ENCODE data around the gene MTMR10. TPM values are rescaled to one million over a fixed set of nuclear protein-coding genes. Genes with fewer than 3 reads are reported as not detected.

Gene MTMR10
- total RNA-seq, 1 experiment from 2014 or later = 23.2 TPM

DNA sequence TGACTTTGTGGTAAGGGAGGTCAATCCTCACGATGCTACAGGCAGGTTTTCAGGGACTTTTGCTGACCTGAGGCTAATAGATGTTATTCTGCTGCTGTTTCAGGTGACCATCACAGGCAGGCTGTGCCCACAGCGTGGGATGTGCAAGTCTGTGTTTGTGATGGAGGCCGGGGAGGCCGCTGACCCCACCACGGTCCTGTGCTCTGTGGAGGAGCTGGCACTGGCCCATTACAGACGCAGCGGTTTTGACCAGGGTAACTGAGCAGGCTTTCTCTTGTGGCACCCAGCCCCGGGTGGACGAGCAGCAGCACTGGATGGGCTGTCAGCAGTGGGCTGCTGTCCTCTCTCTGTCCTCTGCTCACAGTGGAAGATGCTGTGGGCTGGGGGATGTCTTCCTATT is 65.7 kb downstream of the MTMR10 start:
- Histone ChIP-seq H3K23me2 (ENCODE audit: insufficient read length, low read depth, low read length, poor library complexity, severe bottlenecking) (no peaks in the 10 kb centered on the region), H3K4ac (ENCODE audit: low read depth, low read length) (no peak overlapping the region), H2BK120ac (ENCODE audit: low read depth, low read length, poor library complexity, severe bottlenecking) (no peak overlapping the region), H3K27me3 (ENCODE audit: insufficient read depth, low read length) (no peaks in the 10 kb centered on the region), H4K91ac (ENCODE audit: insufficient read length, low read depth, low read length) (no peak overlapping the region), H3K9me3 (ENCODE audit: control insufficient read depth, low read depth, low read length) (no peaks in the 10 kb centered on the region), H4K5ac (ENCODE audit: insufficient read length, low read depth, low read length) (no peak overlapping the region), H3K79me1 (ENCODE audit: insufficient read depth, low read depth, low read length, poor library complexity, severe bottlenecking) (no peaks in the 10 kb centered on the region), H2BK5ac (ENCODE audit: insufficient read length, low read length) (no peak overlapping the region), H3K4me1 (ENCODE audit: insufficient read depth, low read length) (peaks cover 7% of the 10 kb centered on the region; the same call in 1 of the 2 replicates), H2BK20ac (ENCODE audit: low read depth, low read length, poor library complexity, severe bottlenecking) (no peak overlapping the region), H3K27ac (ENCODE audit: insufficient read length, low read depth, low read length) (no peak overlapping the region), H3K18ac (ENCODE audit: insufficient read length, low read depth, low read length) (no peak overlapping the region), H3K9ac (ENCODE audit: extremely low read depth, insufficient read length, low read length) (no peak overlapping the region), H3K14ac (ENCODE audit: insufficient read depth, low read length) (no peak overlapping the region), H4K8ac (replicated peaks; ENCODE audit: insufficient read length, low read depth, low read length) (no peak overlapping the region), H3K56ac (ENCODE audit: insufficient read length, low read depth, low read length) (no peak overlapping the region), H2BK15ac (ENCODE audit: low read depth, low read length) (no peak overlapping the region), H2BK12ac (ENCODE audit: insufficient read length, low read depth, low read length) (no peak overlapping the region), H2AFZ (ENCODE audit: low read length) (no peak overlapping the region), H3T11ph (ENCODE audit: low read length) (no peak overlapping the region), H3K79me2 (ENCODE audit: insufficient read depth, low read length) (no peaks in the 10 kb centered on the region), H2AK5ac (ENCODE audit: insufficient read length, low read length) (no peak overlapping the region), H3K4me2 (ENCODE audit: insufficient read depth, insufficient read length, low read length) (no peak overlapping the region), H4K20me1 (ENCODE audit: control insufficient read depth, insufficient read depth, insufficient read length) (no peaks in the 10 kb centered on the region), H3K23ac (ENCODE audit: insufficient read length, low read depth, low read length) (no peak overlapping the region)
- DNase-seq = no peak
- no peaks in the 10 kb centered on the region for H3K27me3 Mint-ChIP-seq (ENCODE audit: low read depth)
- H3K4me1 Mint-ChIP-seq = peaks cover 37 to 38% of the 10 kb centered on the region in 2 experiments
- H3K36me3 Mint-ChIP-seq (ENCODE audit: insufficient read depth in 1 of 3, low read depth in 3 of 3) = peaks cover 22 to 73% (median 69%) of the 10 kb centered on the region in 3 experiments
- H3K9me3 Mint-ChIP-seq = no peaks in the 10 kb centered on the region
- no peak overlapping the region for H3K27ac Mint-ChIP-seq
- TF ChIP-seq, protein P1, sequence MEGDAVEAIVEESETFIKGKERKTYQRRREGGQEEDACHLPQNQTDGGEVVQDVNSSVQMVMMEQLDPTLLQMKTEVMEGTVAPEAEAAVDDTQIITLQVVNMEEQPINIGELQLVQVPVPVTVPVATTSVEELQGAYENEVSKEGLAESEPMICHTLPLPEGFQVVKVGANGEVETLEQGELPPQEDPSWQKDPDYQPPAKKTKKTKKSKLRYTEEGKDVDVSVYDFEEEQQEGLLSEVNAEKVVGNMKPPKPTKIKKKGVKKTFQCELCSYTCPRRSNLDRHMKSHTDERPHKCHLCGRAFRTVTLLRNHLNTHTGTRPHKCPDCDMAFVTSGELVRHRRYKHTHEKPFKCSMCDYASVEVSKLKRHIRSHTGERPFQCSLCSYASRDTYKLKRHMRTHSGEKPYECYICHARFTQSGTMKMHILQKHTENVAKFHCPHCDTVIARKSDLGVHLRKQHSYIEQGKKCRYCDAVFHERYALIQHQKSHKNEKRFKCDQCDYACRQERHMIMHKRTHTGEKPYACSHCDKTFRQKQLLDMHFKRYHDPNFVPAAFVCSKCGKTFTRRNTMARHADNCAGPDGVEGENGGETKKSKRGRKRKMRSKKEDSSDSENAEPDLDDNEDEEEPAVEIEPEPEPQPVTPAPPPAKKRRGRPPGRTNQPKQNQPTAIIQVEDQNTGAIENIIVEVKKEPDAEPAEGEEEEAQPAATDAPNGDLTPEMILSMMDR (conservative IDR thresholded peaks at IDR 0.05) = no peak
- H3K4me3 Mint-ChIP-seq = no peak overlapping the region
- no CpG with 5 or more reads among the region's 9 CpGs for WGBS (ENCODE audit: extremely low coverage, insufficient read length, low lambda C conversion rate)

Measured in H9 (cell line).